ENCODE measurements around the gene ABCC8. TPM values are rescaled to one million over a fixed set of nuclear protein-coding genes. Genes with fewer than 3 reads are reported as not detected.

The ABCC8 gene
- total and polyA plus RNA-seq, 9 of the 15 experiments (the other 6 are each of a cell fraction or from before 2014, with no cell fraction given), result not detected

GRCh38 chr11:17352950-17353820 lies 123.5 kb downstream of the ABCC8 start (continued):
- TF ChIP-seq PKNOX1 (IDR thresholded peaks at IDR 0.05) (peak; percentile 82), ZBTB1 (CRISPR knock-in tag; IDR thresholded peaks at IDR 0.05; ENCODE audit: borderline replicate concordance, low read depth) (peak; percentile 90), ESRRA (IDR thresholded peaks at IDR 0.05; ENCODE audit: borderline replicate concordance, low read depth) (peak; percentile 59; the same call in 1 of the 2 replicates), HMG20A (CRISPR knock-in tag; conservative IDR thresholded peaks at IDR 0.05) (no peak), SRSF7 (optimal IDR thresholded peaks at IDR 0.05; ENCODE audit: low read depth, low read length) (no peak), ZNF766 (CRISPR knock-in tag; conservative IDR thresholded peaks at IDR 0.05) (no peak), KDM5B (IDR thresholded peaks at IDR 0.05; ENCODE audit: insufficient replicate concordance, low read depth, low read length) (peak; percentile 73), NCOR1 (IDR thresholded peaks at IDR 0.05) (peak; percentile 61), ZNF282 (CRISPR knock-in tag; IDR thresholded peaks at IDR 0.05) (no peak), ELF2 (CRISPR knock-in tag; IDR thresholded peaks at IDR 0.05) (peak; percentile 63; the same call in 1 of the 2 replicates), RBBP5 (IDR thresholded peaks at IDR 0.05; ENCODE audit: borderline replicate concordance, insufficient read depth, low read length, poor library complexity, severe bottlenecking) (peak; percentile 82), ETV1 (tag; conservative IDR thresholded peaks at IDR 0.05; ENCODE audit: low read depth) (peak; percentile 77), POLR2AphosphoS2 (IDR thresholded peaks at IDR 0.05; ENCODE audit: low read length) (0 out of 2 replicates have a peak, but pooled peaks have one; percentile 37), CTCF (IDR thresholded peaks at IDR 0.05 in 2 of 3, conservative IDR thresholded peaks at IDR 0.05 in 1 of 3; ENCODE audit: insufficient read depth in 2 of 3, low read depth in 1 of 3, low read length in 3 of 3) (no peak), ZNF146 (CRISPR knock-in tag; IDR thresholded peaks at IDR 0.05; ENCODE audit: unreplicated experiment) (no peak), NKRF (IDR thresholded peaks at IDR 0.05; ENCODE audit: borderline replicate concordance) (peak; percentile 62; the same call in 1 of the 2 replicates), NFIC (IDR thresholded peaks at IDR 0.05) (peak; percentile 24), ZNF174 (CRISPR knock-in tag; IDR thresholded peaks at IDR 0.05) (no peak), HDAC2 (IDR thresholded peaks at IDR 0.05) (0 out of 2 replicates have a peak, but pooled peaks have one; percentile 35), PHF20 (IDR thresholded peaks at IDR 0.05; ENCODE audit: partially characterized antibody) (peak; percentile 64), EP400 (IDR thresholded peaks at IDR 0.05) (peak; percentile 92), ZNF274 (IDR thresholded peaks at IDR 0.05; ENCODE audit: borderline replicate concordance, low read depth, low read length) (no peak), KDM2B (CRISPR knock-in tag; IDR thresholded peaks at IDR 0.05) (no peak), ARID1B (IDR thresholded peaks at IDR 0.05) (peak; percentile 29; the same call in 1 of the 2 replicates)
